ENCODE results near the gene PRSS3. TPM values are rescaled to one million over a fixed set of nuclear protein-coding genes. Genes with fewer than 3 reads are reported as not detected.
"Not testable (repeated sequence)": the region's sequence is repeated elsewhere in the genome, so short reads cannot be mapped to it uniquely, and the experiment has no call there.

The PRSS3 gene
- total RNA-seq, 1 experiment from 2014 or later = 1.8 TPM

GRCh38 chr9:33800886-33801285, 5.5 kb downstream of the PRSS3 start (continued):
- TF ChIP-seq ZNF281 (CRISPR knock-in tag; IDR thresholded peaks at IDR 0.05) (no peak), ZNF138 (CRISPR knock-in tag; conservative IDR thresholded peaks at IDR 0.05) (no peak)

GRCh38 chr9:33801943-33802500, 6.7 kb downstream of the PRSS3 start:
- DNase-seq (ENCODE audit: low spot score); H3K36me3 Mint-ChIP-seq; ATAC-seq; POLR2A ChIA-PET; H3K4me1 Mint-ChIP-seq; H3K4me3 Mint-ChIP-seq; H3K27me3 Mint-ChIP-seq (ENCODE audit: low read depth); H3K27ac Mint-ChIP-seq; CTCF ChIA-PET: not testable (repeated sequence)
- peaks cover 12% of the 10 kb centered on the region for H3K9me3 Mint-ChIP-seq

GRCh38 chr9:33804196-33804595, 8.8 kb downstream of the PRSS3 start:
- H3K9me3 Mint-ChIP-seq, CTCF ChIA-PET, ATAC-seq: not testable (repeated sequence)

GRCh38 chr9:33807156-33807555, 11.8 kb downstream of the PRSS3 start:
- H3K9me3 Mint-ChIP-seq; H3K4me3 Mint-ChIP-seq; CTCF ChIA-PET; H3K27me3 Mint-ChIP-seq (ENCODE audit: low read depth); ATAC-seq; H3K27ac Mint-ChIP-seq; POLR2A ChIA-PET; H3K36me3 Mint-ChIP-seq; DNase-seq (ENCODE audit: low spot score); H3K4me1 Mint-ChIP-seq: not testable (repeated sequence)

More at GRCh38 chr9:33804196-33804595, 8.8 kb downstream of the PRSS3 start:
- H3K27me3 Mint-ChIP-seq (ENCODE audit: low read depth); H3K4me3 Mint-ChIP-seq; H3K27ac Mint-ChIP-seq; DNase-seq (ENCODE audit: low spot score); H3K36me3 Mint-ChIP-seq; H3K4me1 Mint-ChIP-seq; POLR2A ChIA-PET: not testable (repeated sequence)

GRCh38 chr9:33808979-33809322, 13.6 kb downstream of the PRSS3 start:
- H3K27me3 Mint-ChIP-seq (ENCODE audit: low read depth); H3K27ac Mint-ChIP-seq; H3K9me3 Mint-ChIP-seq; H3K4me3 Mint-ChIP-seq; CTCF ChIA-PET; DNase-seq (ENCODE audit: low spot score); ATAC-seq; POLR2A ChIA-PET; H3K36me3 Mint-ChIP-seq; H3K4me1 Mint-ChIP-seq: not testable (repeated sequence)

- Mint-ChIP-seq H3K27ac (no peak overlapping the region), H3K9me3 (no peaks in the 10 kb centered on the region), H3K4me1 (peaks cover 7% of the 10 kb centered on the region), H3K27me3 (ENCODE audit: low read depth) (no peaks in the 10 kb centered on the region), H3K36me3 (no peaks in the 10 kb centered on the region), H3K4me3 (no peak overlapping the region)
- DNase-seq (ENCODE audit: low spot score) (no peak), ATAC-seq (no peak)
- CTCF ChIA-PET = no interaction called here
- POLR2A ChIA-PET = no interaction called here
- TF ChIP-seq CBFB (CRISPR knock-in tag; IDR thresholded peaks at IDR 0.05; ENCODE audit: low read depth) = no peak
- no peak for TF ChIP-seq E2F4 (CRISPR knock-in tag; IDR thresholded peaks at IDR 0.05; ENCODE audit: borderline replicate concordance, low read depth)
- TF ChIP-seq USF1 (CRISPR knock-in tag; IDR thresholded peaks at IDR 0.05) = no peak
- TF ChIP-seq STAT6 (CRISPR knock-in tag; conservative IDR thresholded peaks at IDR 0.05; ENCODE audit: low read depth) = no peak
- no peak for TF ChIP-seq CTCF (IDR thresholded peaks at IDR 0.05)
- no peak for TF ChIP-seq ZNF423 (CRISPR knock-in tag; IDR thresholded peaks at IDR 0.05)
- TF ChIP-seq KAT7 (CRISPR knock-in tag; IDR thresholded peaks at IDR 0.05; ENCODE audit: borderline replicate concordance) = no peak
- TF ChIP-seq RELA (CRISPR knock-in tag; IDR thresholded peaks at IDR 0.05; ENCODE audit: borderline replicate concordance) = no peak
- TF ChIP-seq ETV6 (CRISPR knock-in tag; IDR thresholded peaks at IDR 0.05) = no peak
- TF ChIP-seq USF2 (CRISPR knock-in tag; IDR thresholded peaks at IDR 0.05) = no peak
Observed at GRCh38 chr9:33809506-33809905, 14.1 kb downstream of the PRSS3 start.

Data from WTC11 (cell line).